Activated CD4-positive, CD25-positive, alpha-beta regulatory T cell treated with anti-CD3 and anti-CD28 coated beads, Interleukin-2, amount 50 U/mL, for 16 hours (primary cell): Measurements from ENCODE around the gene WDCP.
A peak's percentile ranks its signal among the peaks of the same experiment; 100 is the strongest.
"Not testable (repeated sequence)": the region's sequence is repeated elsewhere in the genome, so short reads cannot be mapped to it uniquely, and the experiment has no call there.

Experiments
- DNase-seq: peaks from one replicate; pipeline ENCODE4 v3.0.0-alpha.2; 2020; ENCODE audit warnings: low read depth, low spot score

The WDCP gene

DNA sequence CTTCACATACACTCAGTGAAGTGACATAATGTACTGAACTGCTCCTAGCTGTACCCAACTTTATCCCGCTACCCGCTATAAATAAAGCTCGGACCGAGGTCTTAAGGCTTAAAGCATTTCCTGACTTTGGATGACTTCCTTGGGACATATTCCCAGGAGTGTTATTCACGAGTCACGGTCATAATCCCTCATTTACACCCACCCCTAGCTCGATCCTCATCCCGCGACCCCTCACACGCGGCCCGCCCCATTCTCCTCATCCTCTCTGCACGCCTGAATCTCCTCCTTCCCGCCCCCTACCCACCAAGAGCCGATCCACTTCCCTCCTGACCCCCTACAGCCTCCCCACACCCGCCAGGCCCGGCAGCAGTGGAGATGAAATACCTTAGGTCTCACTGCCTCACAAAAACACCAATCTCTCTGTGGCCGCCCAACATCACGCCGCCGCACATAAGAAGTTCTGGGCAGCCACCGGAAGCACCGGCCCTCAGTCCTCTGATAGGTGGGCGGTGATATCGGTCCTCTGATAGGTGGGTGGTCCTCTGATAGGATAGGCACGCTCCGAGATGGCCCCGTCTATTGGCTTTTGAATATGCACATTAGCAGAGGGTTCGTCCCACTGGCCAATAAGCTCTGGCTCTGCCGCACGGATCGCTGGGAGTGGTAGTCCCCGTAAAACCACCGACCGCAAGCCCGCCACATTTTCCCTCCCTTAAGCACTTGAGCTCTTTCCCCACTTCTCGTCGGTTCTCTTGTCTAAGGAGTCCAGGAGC lies at the start of gene WDCP:
Gene WDCP, minus strand, starts transcription at position 462 of the 773 bp plus-strand sequence. CDS start 7,897 bp downstream, outside the sequence.
- DNase-seq, result peak; percentile 91

GRCh38 chr2:24095171-24095677 lies 48.0 kb upstream of the WDCP start:
- DNase-seq, result not testable (repeated sequence)

- not testable (repeated sequence) for DNase-seq
Observed at GRCh38 chr2:24093270-24093669, 46.1 kb upstream of the WDCP start.

DNA sequence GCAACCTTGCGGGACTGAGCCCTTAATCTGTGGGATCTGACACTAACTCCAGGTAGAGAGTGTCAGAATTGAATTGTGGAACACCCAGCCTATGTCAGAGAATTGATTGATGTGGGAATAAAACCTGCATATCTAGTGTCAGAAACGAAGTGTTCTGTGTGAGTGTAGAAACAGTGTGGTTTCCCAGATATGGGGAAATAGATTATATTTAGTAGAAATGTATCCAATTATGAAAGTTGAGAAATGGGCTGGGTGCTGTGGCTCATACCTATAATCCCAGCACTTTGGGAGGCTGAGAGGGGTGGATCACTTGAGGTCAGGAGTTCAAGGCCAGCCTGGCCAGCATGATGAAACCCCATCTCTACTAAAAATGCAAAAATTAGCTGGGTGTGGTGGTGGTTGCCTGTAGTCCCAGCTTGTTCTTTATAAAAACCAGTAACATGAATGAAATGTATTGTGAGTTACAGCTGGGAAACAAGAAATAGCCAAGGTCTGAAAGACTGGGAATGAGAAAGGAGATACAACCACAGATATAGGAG lies 41.7 kb upstream of the WDCP start:
- DNase-seq, result no peak

GRCh38 chr2:24087032-24087431 lies 39.8 kb upstream of the WDCP start:
- no peak for DNase-seq

DNA sequence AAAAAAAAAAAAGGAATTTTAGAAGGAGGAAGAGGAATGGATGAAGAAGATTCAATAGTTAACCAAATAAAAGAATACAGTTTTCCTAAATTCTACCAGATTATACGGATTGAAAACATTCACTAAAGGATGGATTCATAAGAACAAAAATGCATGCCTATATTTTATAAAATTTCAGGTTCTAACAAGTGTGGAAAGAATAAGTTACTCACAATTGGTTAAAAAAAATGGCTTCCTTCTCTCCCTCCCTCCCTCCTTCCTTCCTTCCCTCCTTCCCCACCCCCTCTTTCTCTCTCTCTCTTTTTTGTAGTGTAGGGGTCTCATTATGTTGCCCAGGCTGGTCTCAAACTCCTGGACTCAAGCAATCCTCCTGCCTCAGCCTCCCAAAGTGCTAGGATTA lies 39.0 kb upstream of the WDCP start:
- DNase-seq, result no peak

DNA sequence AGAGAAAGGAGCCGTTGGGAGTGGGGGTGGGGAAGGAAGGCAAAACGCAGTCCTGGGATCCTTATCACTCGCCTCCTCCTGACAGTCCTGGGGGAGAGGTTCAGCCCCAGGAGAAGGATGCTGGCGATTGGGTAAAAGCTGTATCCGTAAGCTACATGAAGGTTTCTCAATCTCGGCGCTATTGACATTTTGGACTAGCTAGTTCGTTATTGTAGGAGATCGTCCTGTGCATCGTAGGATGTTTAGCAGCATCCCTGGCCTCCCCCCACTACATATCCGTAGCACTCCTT lies 38.0 kb upstream of the WDCP start:
- DNase-seq, result no peak

DNA sequence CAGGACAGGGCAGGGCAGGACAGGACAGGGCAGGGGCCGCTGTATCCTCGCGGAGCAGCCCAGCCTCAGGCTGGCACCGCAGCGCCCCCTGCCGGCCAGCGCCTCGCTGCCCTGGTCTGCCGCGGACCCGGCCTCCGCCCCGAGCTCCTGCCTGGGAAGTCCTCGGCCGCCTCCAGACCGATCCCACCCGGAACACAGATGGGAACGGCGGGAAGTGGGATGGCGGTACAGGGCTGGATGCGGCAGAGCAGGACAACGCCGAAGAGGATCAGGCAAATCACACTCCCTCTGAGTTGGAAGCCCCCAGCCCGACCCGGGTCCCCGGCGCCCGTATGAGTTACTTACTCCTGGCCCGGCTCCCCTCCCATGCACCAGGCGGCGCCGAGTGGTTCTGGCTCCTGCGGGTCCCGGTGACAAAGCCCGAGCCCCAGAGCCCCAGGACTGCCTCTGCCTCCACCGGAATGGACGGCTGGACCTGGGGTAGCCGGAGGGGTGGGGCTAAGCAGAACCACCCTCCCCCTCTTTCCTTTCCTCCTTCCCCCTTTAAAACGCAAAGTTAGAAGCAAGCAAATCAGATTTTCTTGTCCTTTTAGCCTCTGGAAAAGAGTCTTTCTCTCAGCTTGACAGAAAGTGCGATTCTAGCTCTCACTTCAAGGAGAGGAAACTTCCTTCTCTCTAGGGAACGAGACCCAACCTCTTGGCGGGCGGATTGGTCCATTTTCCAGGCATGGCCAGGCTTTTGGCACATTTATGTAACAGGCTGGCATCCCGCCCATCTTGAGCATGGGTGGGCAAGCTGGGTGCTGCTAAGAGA lies 37.4 kb upstream of the WDCP start, which contains the start of gene TP53I3:
Gene TP53I3, minus strand, starts transcription at position 449 of the 814 bp plus-strand sequence. CDS start 508 bp downstream, outside the sequence.
- DNase-seq, result peak; percentile 58

GRCh38 chr2:24083567-24084385 lies 36.6 kb upstream of the WDCP start:
- no peak for DNase-seq

GRCh38 chr2:24082787-24083566 lies 35.8 kb upstream of the WDCP start:
- no peak for DNase-seq

GRCh38 chr2:24080701-24081100 lies 33.5 kb upstream of the WDCP start:
- no peak for DNase-seq

DNA sequence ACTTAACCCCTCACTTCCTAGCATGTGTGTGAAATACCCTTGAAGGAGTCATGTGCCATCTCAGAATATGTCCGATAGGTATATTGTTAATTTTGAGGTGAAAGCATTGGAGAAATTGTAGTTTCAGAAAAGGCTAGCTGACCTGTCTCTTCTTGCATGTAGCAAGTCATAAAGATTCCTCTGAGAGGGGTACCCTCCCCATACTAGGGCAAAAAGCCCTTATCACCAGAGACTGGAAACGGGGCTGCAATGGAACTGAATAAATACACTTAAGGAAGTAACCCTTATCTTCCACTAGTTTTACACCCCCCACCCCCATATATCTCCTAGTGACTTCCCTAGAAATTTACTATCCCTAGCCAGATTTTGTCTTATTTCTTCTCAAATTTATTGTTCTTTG lies 30.7 kb upstream of the WDCP start:
- DNase-seq, result no peak

DNA sequence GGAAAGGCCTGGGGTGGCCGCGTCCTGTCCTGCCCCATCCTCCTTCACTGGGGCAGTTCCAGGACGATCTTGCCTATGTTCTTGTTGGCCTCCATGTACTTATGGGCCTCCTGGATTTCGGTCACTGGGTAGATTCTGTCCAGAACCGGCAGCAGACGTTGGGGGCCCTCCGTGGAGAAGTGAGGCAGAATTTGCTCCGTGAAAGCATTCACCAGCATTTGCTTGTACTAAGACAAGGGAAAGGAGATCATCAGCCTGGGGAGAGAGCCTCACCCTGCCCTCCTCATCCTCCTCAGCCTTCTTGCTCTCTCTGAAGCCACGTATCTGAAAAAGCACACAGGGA lies 30.3 kb upstream of the WDCP start:
- DNase-seq, result no peak

DNA sequence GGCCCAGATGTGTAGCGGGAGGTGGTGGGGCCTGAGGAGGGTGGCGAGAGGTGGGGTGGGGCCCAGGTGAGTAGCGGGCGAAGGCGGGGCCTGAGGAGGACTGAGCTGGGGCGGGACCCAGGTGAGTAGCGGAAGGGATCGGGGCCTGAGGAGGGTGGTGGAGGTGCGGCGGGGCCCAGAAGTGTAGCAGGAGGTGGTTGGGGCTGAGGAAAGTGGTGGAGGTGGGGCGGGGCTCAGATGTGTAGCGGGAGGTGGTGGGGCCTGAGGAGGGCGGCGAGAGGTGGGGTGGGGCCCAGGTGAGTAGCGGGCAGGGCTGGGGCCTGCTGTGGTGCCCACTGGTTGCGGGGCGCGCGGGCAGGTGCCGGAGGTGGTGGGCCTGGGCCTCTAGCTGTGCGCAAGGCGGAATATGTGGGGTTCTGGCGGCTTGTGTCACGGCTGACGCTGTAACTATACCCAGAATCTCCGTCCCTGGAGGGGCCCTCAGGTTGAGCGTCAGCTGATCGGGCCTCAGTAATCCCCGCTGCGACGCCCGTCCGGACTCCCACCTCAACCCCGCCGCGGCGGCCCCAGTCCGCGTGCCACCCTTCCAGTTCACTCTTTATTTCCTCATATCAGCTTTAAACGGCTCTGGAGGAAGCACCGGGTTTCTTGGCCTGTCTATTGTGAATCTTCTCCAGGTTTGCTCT lies 29.8 kb upstream of the WDCP start:
- no peak for DNase-seq

- DNase-seq, result peak; percentile 99
Observed at GRCh38 chr2:24075915-24076848, 29.0 kb upstream of the WDCP start, which contains the start of gene SF3B6. Gene SF3B6, minus strand, starts transcription at chr2:24076326. Its CDS starts 97 bp downstream, at chr2:24076229.

DNA sequence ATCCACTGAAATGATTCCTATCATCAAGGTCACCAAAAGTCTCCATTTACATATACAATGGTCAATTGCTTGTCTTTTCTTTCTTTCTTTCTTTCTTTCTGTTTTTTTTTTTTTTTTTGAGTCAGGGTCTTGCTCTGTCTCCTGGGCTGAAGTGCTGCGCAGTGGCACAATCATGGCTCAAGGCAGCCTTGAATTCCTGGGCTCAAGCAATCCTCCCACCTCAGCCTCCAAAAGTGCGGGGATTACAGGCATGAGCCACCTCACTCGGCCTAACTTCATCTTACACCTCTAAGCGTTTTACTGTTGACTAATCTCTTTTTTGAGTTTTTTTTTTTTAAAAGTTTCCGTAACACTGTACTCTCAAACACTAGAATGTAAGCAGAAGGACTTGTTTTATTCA lies 28.1 kb upstream of the WDCP start:
- no peak for DNase-seq

DNA sequence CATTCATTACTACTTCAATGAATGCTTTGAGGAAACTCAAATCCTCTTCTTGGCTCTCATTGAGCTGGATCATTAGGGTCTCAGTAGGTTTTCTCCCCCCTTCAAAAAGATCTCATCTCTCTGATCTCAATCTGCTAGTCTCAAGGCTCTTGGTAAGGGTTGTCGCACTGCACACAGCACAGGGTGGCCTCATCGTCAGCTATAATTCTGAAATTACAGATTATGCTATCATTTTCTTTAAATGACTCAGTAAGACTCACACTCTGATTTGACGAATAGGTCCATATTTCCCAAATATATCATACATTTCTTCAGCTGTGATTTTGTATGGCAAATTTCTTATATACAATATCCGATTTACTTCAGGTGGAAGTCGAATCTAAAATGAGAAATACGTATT lies 26.6 kb upstream of the WDCP start:
- no peak for DNase-seq

GRCh38 chr2:24072259-24072658 lies 25.1 kb upstream of the WDCP start:
- DNase-seq, result no peak

GRCh38 chr2:24065341-24065740 lies 18.1 kb upstream of the WDCP start:
- no peak for DNase-seq
